ENCODE results near the gene SBK1.
"Not testable (repeated sequence)": the region's sequence is repeated elsewhere in the genome, so short reads cannot be mapped to it uniquely, and the experiment has no call there.

Gene SBK1

GRCh38 chr16:28335678-28336077 is 43.4 kb downstream of the SBK1 start:
- not testable (repeated sequence) for DNase-seq (ENCODE audit: low read depth in 2 of 2)

- not testable (repeated sequence) for DNase-seq (ENCODE audit: low read depth in 2 of 2)
These were observed 44.8 kb downstream of the SBK1 start for GRCh38 chr16:28336940-28337710.

- not testable (repeated sequence) for DNase-seq (ENCODE audit: low read depth in 2 of 2)
These were observed 45.9 kb downstream of the SBK1 start for GRCh38 chr16:28338230-28338629.

- not testable (repeated sequence) for DNase-seq (ENCODE audit: low read depth in 2 of 2)
These were observed 70.3 kb downstream of the SBK1 start for GRCh38 chr16:28362600-28362999.

GRCh38 chr16:28363408-28363807 is 71.1 kb downstream of the SBK1 start, which contains the start of gene NPIPB6:
Gene NPIPB6, minus strand, starts transcription at chr16:28363508. Its CDS starts 686 bp downstream, at chr16:28362822.
- not testable (repeated sequence) for DNase-seq (ENCODE audit: low read depth in 2 of 2)

GRCh38 chr16:28364268-28365173 is 72.2 kb downstream of the SBK1 start:
- DNase-seq (ENCODE audit: low read depth in 2 of 2), result peak in 1 of 2 donors; percentile 2

- DNase-seq (ENCODE audit: low read depth in 2 of 2), result not testable (repeated sequence)
These were observed 75.6 kb downstream of the SBK1 start for GRCh38 chr16:28367926-28368325.
